ENCODE results near the gene SNX10.
A peak's percentile ranks its signal among the peaks of the same experiment; 100 is the strongest.

The SNX10 gene

DNA sequence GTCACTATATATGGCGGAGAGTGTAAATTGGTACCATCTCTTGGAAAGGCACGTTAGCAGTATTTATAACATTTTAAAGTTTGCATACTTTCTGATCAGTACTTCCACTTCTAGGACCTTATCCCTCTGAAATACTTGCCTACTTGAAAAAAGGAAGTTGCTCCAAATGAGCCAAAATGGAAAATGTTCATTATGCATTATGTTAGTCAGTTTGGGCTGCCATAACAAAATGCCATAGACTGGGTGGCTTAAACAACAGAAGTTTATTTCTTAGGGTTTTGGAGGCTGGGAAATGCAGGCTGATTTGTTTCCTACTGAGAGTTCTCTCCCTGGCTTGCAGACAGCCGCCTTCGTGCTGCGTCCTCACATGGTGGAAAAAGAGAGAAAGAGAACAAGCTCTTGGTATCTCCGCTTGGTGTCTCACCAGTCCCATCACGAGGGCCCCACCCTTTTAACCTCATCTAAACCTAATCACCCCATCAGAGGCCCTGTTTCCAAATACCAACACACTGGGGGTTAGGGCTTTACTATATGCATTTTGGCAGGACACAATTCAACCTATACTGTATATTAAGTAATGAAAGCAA, 6.9 kb downstream of the SNX10 start:
- no peak for DNase-seq (ENCODE audit: low read depth)

DNA sequence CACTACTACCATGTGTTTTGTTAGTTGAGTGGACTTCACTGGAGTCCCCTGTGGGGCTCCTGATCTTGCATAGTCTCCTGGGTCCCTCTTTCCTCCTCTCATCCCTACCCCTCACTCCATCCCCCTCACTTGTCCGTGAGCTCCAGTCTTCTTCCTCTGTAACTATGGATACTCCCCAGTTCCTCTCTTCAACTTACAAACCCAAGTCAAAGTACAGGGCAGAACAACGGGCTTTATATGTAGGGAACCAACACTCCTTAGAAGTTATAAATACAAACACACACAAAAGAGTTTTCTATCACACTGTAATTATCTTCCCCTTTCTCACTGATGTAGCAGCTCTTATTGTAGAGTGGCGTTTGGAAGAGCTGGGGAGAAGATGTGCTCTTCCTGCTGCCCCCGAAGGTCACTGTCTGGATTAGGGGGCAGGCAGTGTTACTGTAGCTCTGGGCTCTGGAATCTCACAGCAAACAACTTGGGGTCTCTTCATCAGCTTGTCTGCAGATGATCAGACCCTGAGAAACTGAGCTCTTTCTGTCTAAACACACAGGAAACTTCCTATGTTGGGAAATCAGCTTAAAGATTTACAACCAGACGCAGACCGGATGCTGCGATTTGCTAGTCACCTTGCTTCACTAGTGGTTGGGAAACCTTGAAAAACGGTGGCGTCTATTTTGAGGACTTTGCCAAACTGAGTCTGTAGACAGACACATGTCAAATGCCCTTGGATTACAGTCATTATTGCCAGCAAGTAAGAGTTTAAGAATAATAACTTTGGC, 13.6 kb downstream of the SNX10 start:
- no peak for DNase-seq (ENCODE audit: low read depth)

DNA sequence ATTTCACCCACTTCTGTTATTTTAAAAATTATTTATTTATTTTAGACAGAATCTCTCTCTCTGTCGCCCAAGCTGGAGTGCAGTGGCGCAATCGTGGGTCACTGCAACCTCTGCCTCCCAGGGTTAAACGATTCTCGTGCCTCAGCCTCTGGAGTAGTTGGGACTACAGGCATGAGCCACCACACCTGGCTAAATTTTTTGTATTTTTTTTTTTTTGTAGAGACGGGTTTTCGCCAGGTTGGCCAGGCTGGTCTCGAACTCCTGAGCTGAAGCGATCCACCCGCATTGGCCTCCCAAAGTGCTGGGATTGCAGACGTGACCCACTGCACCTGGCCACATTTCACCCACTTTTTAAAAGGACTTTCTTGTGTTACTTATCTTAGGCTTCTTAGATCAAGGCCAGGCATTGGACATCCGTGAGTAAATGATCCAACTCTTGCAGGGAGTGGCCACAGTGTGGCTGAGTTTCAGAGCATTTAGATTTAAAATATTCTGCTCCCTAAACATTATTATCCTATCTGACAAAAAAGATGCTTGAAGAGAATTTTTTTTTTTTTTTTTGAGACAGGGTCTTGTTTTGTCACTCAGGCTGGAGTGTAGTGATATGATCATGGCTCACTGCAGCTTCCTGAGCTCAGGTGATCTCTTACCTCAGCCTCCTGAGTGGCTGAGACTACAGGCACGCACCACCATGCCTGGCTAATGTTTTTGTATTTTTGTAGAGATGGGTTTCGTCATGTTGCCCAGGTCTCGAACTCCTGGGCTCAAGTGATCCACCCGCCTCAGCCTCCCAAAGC, 14.4 kb downstream of the SNX10 start:
- DNase-seq (ENCODE audit: low read depth), result no peak

DNA sequence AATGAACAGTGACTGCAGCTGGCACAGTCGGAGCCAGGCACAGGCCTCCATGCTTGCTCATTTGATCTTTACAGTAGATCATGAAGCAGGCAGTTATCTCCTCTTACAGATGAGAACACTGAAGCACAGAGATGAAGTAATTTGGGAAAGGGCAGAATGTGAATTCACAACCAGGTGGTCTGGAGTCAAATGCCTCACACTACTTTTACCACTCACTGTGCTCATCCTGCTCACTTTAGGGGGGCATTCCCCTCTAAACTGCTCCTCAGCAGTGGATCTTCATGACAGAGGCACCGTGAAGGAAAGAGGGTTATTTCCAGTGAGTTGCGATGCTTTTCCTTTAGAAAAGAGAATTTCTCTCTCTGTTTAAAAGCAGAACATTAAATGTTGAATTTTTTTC, 15.1 kb downstream of the SNX10 start:
- DNase-seq (ENCODE audit: low read depth), result no peak

DNA sequence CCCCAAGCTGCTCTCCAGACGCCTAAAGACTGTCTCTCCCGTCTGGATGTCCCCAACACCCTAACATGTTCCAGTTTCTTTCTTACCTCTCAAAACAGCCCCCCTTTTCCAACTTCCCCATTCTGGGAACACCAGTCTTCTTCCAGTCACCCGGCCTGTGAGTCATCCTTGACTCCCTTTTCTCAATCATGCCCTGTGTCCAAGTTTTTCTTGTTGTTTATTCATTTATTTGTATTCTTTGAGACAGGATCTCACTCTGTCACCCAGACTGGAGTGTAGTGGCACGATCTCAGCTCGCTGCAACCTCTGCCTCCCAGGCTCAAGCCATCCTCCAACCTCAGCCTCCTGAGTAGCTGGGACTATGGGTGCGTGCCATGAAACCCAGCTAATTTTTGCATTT, 15.6 kb downstream of the SNX10 start:
- DNase-seq (ENCODE audit: low read depth), result peak; percentile 27

DNA sequence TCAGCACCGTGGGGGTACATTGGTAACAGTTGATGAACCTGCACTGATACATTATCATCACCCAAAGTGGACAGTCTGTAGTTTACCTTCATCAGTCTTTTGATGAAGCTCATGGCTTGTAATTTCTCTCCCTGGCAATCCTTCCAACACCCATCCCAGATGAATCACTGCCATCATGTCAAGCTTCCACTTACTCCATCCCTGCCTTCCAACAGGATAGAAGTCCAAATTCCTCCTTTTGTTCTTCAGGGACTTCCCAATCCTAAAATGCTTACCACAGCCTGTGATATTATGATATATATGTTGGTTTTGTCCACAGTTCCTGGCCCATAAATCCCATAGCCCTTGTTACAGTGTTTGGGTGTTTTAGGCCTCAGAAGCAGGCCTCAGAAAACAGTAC, 16.1 kb downstream of the SNX10 start:
- no peak for DNase-seq (ENCODE audit: low read depth)

DNA sequence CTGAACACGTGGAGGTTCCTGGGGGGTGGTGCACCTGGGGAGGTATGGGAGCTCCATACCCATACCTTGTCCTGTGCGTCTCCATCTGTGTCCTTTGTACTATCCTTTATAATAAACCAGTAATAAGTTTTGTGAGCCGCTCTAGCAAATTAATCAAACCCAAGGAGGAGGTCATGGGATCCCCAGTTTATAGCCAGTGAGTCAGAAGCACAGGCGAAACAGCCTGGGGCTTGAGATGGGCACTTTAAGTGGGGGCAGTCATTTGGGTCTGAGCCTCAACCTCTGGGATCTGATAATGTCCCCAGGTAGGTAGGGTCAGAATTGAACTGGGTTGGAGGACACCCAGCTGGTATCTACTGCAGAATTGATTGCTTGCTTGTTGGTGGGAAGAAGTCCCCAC, 16.9 kb downstream of the SNX10 start:
- DNase-seq (ENCODE audit: low read depth), result no peak

DNA sequence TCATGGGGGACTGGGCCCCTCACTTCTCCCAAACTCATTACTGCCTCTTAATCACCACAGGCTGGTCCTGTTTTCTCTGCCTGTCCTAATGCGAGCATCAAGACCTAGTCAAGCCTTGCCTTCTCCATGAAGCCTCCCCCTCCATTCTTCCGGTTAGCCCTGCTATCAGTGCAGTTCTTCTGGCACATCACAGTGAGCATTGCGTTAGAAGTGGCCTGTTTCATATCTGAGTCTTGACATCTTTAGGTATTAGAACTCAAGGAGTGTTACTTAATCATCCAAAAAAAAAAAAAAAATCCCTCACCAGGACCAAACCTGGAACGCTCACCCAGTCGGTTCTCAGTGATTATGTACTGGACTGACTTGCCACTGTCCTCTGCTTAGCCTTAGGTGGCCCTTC, 17.4 kb downstream of the SNX10 start:
- no peak for DNase-seq (ENCODE audit: low read depth)

DNA sequence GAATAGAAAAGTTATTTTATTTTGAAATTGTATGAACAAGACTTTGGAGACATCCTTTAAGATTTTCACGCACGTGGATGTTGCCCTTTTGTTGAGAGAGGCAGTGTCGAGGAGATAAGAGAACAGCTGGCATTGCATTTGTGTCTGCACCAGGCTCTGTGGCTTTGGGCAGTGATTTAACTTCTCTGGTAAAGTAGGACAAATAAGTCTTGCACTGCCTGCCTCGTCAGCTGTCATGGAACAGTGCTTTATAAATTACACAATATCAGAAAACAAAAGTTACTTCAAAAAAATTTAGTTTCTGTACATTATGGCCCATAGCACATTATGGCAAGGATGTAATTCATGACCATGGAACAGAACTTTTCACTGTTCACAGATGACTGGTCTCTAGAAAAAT, 20.1 kb downstream of the SNX10 start:
- DNase-seq (ENCODE audit: low read depth), result no peak

DNA sequence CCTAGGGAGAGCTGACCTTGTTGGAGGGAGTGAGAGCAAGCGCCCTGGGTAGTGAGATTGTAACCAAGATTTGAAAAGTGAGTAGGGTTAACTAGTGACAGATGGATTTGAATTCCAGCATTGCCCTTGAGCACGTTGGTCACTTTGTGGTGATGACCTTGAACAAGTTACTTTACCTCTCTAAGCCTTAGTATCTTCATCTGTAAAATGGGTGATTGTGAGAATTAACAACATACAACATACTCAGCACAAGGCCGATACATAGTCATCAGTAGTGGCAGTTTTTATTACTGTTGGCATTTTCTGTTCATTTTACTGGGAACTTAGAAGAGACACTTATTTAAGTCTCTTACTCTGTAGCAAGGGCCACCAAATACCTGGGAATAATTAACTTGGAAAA, 25.5 kb downstream of the SNX10 start:
- DNase-seq (ENCODE audit: low read depth), result no peak

DNA sequence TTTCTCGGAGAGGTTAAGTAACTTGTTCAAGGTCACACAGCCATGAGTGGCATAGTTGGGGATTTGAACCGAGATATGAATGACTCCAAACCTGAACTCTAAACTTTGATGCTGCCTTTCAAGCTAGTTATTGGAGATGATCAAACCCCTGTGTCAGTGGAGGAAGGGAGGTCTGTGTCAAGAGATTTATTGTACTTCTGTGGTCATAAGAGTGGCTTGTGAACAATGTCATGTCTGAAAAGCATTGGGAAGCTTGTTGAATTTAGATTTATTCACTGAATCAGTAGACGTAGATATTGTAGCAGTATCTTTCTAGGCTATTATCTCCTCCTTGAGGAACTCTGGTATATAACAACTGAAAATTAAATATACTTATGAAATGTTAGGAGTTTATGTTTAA, 27.3 kb downstream of the SNX10 start:
- no peak for DNase-seq (ENCODE audit: low read depth)

DNA sequence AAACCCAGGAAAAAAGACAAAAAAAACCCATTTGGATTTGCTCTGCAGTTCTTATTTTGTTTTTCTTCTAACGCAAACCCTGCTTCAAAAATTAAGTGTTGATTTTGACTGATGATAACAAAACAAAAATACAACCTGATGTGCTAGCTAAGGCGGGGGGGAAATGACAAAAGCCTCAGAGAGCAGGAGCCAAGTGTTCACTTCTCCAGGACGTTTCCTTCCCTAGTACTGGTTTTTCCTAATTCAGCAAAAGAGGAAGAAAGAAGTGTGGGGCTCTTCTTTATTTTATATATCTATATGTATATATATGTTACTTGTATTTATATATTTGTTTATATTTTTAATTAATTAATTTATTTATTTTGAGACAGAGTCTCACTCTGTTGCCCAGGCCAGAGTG, 28.0 kb downstream of the SNX10 start:
- no peak for DNase-seq (ENCODE audit: low read depth)

DNA sequence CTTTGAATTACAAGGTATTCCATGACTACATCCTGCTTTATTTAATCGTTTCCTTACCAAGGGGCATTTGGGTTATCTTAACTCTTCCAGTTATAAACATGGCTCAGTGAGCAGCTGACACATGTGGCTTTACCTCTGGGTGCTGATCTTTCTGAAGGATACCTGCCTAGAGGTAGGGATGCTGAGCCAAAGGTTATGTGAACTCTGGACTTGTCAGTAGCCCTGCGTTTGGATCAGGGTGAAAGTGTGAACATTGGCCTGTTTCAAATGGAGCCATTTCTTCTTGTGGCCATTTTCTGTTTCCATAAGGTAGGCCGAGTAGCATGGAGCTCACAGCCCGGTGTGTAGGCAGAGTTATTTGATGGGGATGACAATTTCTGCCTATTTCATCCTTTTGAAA, 29.2 kb downstream of the SNX10 start:
- DNase-seq (ENCODE audit: low read depth), result no peak

DNA sequence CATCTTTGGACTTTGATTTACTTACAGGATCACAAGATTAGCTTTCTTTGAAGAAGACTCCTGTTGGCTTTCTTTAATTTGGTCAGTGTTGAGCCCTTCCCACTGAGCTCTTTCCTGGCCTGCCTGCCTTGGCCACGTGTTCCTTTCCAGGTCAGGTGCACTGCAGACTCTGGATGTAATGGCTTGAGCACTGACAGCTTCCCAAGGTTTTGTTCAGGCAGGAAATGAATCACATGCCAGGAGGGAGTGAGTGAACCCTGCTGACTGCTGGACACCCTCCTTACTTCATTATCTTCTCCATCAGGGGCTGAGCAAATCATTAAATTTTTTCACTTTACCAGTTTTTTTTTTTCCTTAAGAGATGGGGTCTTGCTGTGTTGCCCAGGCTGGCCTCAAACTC, 29.8 kb downstream of the SNX10 start:
- DNase-seq (ENCODE audit: low read depth), result peak; percentile 43

DNA sequence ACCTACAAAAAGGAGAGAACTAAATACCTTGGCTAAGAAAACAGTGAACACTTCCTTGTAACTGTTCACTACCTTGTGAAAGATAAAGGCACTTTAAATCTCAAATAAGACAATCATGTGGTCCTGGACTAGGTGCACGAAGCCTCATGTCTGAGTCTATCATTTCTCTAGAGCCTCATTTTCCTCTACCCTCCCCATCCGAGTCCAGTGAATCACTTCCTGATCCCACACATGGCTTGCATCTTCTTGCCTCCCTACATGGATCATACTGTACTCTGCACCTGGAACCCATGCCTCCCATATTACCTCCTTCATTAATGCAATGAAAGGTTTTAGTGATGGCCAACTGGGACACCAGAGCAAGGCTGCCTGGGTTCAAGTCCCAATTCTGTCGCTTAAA, 34.5 kb downstream of the SNX10 start:
- DNase-seq (ENCODE audit: low read depth), result peak; percentile 19

DNA sequence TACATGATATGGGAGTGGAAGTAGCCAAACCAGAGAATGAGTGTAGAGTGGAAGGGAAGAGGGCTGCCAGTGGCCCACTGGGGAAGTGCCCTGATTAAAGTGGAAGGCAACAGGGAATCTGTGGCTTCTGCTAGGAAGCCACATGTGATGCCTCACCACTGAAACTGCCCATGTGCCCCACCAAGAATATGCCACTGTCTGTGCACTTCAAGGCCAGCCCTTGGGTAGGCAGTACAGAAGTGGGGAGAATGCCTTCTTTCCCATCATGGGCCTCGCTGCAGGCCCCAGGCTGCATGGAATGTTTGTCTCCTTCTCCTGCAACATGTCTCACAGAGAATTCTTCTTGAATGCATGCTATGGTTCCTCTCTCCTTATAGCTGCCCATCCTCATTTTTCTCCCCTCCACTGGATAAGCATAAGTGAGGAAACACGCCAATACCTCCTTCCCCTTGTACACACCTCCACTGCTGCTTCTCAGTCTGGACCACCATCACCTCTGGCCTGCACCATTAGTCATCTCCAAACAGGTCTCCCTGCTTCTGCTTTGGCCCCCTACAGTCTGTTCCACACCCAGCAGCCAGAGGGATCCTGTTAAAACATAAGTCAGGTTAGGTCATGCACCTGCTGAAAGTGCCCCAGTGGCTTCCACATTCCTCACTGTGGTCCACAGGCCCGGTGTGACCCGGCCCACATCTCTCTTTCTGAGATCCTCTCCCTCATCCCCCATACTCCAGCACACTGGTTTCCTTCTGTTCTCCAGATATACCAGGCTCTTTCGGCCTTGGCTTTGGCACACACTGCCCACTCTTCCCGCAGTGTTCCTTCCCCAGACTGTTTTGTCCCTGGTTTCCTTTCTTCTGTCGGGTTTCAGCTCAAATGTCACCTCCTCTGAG, 37.1 kb downstream of the SNX10 start:
- no peak for DNase-seq (ENCODE audit: low read depth)

DNA sequence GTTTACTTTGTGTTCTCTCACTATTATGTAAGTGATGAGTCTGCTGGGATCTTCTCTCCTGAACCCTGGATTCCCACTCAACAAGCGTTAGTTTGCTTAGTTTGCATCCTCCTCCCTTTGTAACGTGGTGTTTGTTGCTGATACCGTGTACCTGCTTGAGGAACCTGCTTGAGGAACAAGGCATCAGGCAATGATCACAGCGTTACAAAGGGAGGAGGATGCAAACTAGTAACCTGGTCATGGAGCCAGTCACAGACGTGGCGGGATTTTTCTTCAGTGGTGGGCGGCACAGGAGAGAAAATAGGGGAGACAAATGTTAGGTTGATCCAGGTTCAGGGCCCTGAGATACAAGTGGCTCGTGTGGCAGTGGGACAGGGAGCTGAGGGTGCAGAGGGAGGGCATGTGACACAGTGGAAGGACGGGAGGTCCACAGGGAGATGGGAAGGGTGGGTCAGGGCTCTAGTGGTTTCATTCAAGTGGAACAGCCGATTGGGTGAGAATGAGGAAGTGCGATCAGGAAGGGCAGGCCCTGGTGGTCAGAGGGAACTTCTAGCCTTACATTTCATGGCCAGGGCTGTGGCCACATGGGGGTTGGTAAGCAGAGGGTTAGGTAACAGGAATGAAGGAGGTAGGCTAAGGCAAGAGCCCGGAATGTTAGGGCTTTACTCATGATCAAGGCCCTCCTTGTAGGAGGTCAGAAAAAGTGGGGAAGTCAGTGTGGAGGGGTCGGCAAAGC, 38.0 kb downstream of the SNX10 start:
- no peak for DNase-seq (ENCODE audit: low read depth)

DNA sequence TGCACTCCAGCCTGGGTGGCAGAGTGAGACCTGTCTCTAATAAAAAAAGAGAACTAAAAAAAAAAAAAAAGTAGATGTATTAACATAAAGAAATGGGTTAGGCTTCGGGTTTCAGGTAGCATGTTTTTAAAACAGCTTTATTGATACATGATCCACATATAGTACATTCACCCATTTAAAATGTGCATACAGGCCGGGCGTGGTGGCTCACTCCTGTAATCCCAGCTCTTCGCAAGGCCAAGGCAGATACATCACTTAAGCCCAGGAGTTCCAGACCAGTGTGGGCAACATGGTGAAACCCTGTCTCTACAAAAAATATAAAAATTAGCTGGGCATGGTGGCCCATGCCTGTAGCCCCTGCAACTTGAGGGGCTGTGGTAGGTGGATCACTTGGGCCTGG, 39.5 kb downstream of the SNX10 start:
- DNase-seq (ENCODE audit: low read depth), result no peak

DNA sequence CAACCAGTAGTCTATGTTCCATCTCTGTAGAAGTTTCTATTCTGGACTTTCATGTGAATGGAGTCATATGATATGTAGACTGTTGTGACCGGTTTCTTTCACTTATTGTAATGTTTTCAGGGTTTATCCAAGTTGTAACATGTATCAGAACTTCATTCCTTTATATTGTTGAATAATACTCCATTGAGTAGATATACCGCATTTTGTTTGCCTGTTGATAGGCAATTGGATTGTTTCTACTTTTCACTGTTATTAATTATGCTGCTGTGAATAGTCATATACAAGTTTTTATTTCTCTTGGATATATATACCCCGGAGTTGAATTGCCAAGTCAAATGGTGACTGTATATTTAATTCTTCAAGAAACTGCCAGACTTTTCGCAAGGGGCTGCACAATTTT, 40.1 kb downstream of the SNX10 start:
- no peak for DNase-seq (ENCODE audit: low read depth)

DNA sequence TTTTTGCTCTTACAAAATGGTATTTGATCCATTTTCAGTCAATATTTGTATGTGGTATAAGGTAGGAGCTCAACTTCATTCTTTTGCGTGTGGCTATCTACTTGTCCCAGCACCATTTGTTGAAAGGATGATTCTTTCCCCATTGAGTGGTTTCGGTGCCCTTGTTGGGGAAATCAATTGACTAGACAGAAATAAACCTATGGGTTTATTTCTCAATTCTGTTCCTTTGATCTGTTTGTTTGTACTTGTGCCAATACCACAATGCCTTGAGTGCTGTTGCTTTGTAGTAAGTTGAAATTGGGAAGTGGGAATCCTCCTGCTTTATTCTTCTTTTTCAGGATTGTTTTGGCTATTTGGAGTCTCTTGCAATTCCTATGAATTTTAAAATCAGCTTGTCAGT, 41.0 kb downstream of the SNX10 start:
- no peak for DNase-seq (ENCODE audit: low read depth)

DNA sequence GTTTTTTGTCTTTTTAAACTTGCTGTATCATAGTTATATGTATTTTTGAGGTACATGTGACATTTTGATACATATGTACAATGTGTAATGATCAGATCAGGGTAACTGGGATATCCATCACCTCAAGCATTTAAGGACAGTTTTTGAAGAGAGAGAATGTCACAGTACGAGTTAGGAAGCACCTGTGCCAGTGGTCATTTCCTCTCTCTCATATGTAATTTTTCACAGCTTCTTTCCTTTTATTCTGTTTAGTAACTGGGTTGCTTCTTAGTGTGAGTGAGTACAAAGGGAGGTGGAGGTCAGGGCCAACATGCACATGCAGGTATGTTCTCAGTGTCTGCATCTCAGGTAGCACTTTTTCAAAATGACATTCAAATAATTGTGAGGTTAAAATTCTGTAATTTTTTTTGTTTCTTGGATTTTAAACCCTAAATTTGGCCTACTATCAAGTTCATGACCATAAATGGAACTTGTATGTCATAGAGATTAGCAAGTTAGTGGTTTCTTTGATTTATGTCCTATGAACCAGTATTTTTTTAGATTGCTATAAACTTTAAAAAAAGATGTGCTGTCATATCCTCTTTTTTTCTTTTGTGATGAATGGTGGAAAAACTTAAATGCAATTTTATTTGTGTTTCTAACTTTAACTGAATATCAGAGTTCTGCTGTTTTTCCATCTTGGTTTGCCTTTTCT, 42.7 kb downstream of the SNX10 start:
- DNase-seq (ENCODE audit: low read depth), result no peak

All from ELR (cell line).